Measurements from ENCODE around the gene IFT25. TPM values are rescaled to one million over a fixed set of nuclear protein-coding genes. Genes with fewer than 3 reads are reported as not detected.

IFT25 gene
- total RNA-seq, 2 donors from 2014 or later, result 34.8 to 56.7 TPM

DNA sequence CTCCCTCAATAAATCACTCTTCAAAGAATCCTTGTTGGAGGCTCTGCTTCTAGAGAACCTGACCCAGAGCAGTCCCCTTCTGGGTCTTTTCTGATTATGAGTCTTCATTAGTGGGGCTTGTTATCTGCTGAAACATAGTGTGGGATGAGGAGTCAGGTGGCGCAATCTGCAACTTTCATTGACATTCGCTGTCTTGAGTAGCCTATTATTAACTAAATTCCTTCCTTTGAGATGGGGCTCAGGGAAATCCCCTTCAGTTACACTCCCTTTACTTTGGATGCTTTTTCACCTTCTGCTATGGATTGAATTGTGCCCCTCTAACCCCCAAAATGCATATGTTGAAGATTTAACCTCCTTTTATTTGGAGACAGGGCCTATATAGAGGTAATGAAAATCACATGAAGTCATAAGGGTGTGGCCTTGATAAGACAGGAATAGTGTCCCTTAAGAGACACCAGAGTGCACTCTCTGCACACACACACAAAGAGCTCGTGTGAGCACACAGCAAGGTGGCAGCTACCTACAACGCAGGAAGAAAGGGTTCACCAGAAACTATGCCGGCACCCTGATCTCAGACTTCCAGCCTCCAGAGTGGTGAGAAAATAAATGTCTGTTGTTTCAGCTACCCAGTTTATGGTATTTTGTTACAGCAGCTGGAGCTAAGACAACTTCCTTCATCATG, 32.0 kb downstream of the IFT25 start:
- 76 to 82% methylated on average over 5 of the region's 5 CpGs for WGBS, 2 experiments (ENCODE audit: insufficient coverage in 1 of 2, insufficient read length in 1 of 2)
- no peaks in the 10 kb centered on the region for H3K4me1 Mint-ChIP-seq

DNA sequence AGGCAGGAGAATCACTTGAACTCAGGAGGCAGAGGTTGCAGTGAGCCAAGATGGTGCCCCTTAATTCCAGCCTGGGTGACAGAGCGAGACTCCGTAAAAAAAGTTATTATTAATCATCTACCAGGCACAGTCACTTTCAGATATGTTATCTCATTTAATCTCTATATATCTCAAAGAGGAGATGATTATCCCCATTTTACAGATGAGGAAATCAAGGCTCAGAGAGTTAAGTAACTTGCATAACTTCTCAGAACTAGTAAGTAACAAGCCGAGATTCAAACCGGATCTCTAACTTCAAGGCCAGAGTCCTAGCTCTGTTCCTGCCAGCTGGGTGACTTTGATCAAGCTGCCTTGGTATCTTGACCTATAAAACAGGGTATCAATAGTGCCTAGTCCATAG, 34.1 kb downstream of the IFT25 start:
- 91 to 97% methylated on average over 2 to 4 of the region's 4 CpGs for WGBS, 2 experiments (ENCODE audit: insufficient coverage in 1 of 2, insufficient read length in 1 of 2)
- no peak overlapping the region for H3K4me3 Mint-ChIP-seq
- H3K36me3 Mint-ChIP-seq (ENCODE audit: low read depth), result no peaks in the 10 kb centered on the region

More for the DNA sequence above, 32.0 kb downstream of the IFT25 start:
- Histone ChIP-seq H3K4me1 (ENCODE audit: control insufficient read depth, insufficient read depth, low read length) (peaks cover 5% of the 10 kb centered on the region), H3K4me3 (ENCODE audit: low read length) (no peak overlapping the region), H3K9me3 (ENCODE audit: control insufficient read depth, low read length) (no peaks in the 10 kb centered on the region), H3K36me3 (ENCODE audit: control insufficient read depth, insufficient read depth, low read length) (peaks cover 8% of the 10 kb centered on the region), H3K9ac (ENCODE audit: extremely low read depth, low read length, poor library complexity, severe bottlenecking) (no peak overlapping the region), H3K27me3 (ENCODE audit: control insufficient read depth, insufficient read depth, low read length, poor library complexity, severe bottlenecking) (no peaks in the 10 kb centered on the region), H3K27ac (ENCODE audit: low read depth, low read length) (peak overlapping the region; percentile 59)
- H3K27me3 Mint-ChIP-seq (ENCODE audit: insufficient read depth), result no peaks in the 10 kb centered on the region
- peak overlapping the region; percentile 18 for H3K27ac Mint-ChIP-seq
- TF ChIP-seq, protein P1, sequence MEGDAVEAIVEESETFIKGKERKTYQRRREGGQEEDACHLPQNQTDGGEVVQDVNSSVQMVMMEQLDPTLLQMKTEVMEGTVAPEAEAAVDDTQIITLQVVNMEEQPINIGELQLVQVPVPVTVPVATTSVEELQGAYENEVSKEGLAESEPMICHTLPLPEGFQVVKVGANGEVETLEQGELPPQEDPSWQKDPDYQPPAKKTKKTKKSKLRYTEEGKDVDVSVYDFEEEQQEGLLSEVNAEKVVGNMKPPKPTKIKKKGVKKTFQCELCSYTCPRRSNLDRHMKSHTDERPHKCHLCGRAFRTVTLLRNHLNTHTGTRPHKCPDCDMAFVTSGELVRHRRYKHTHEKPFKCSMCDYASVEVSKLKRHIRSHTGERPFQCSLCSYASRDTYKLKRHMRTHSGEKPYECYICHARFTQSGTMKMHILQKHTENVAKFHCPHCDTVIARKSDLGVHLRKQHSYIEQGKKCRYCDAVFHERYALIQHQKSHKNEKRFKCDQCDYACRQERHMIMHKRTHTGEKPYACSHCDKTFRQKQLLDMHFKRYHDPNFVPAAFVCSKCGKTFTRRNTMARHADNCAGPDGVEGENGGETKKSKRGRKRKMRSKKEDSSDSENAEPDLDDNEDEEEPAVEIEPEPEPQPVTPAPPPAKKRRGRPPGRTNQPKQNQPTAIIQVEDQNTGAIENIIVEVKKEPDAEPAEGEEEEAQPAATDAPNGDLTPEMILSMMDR (conservative IDR thresholded peaks at IDR 0.05), result no peak
- no peak for DNase-seq
- peaks cover 11% of the 10 kb centered on the region for H3K36me3 Mint-ChIP-seq (ENCODE audit: low read depth)
- H3K4me3 Mint-ChIP-seq, result no peak overlapping the region
- H3K9me3 Mint-ChIP-seq, result no peaks in the 10 kb centered on the region

DNA sequence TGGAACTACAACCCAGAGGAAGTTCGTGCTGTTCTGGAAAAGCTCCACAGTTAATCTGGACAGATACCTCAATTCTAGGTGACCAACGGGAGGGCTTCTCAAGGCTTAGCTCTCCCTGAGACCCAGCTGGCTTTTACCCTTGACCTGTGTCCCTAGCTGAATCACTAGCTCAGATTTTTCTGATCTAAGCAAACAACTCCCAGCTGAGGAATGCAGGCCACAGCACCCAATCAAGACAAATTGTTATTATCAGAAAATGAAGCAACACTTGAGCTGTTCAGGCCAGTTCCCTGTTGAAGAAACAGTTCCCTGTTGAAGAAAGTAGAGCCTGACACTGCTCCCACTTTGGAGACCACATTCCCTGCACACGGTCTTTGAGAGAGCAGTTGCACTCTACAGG, 35.6 kb downstream of the IFT25 start:
- Mint-ChIP-seq H3K4me1 (no peaks in the 10 kb centered on the region), H3K27me3 (ENCODE audit: insufficient read depth) (no peaks in the 10 kb centered on the region), H3K9me3 (no peaks in the 10 kb centered on the region), H3K36me3 (ENCODE audit: low read depth) (no peaks in the 10 kb centered on the region), H3K4me3 (no peak overlapping the region), H3K27ac (no peak overlapping the region)
- DNase-seq, result no peak
- TF ChIP-seq, protein P1 (conservative IDR thresholded peaks at IDR 0.05), result no peak
- 86 to 92% methylated on average over 3 of the region's 3 CpGs for WGBS, 2 experiments (ENCODE audit: insufficient coverage in 1 of 2, insufficient read length in 1 of 2)
- H3K27me3 ChIP-seq (ENCODE audit: control insufficient read depth, insufficient read depth, low read length, poor library complexity, severe bottlenecking), result no peaks in the 10 kb centered on the region
- no peak overlapping the region for H3K9ac ChIP-seq (ENCODE audit: extremely low read depth, low read length, poor library complexity, severe bottlenecking)
- H3K9me3 ChIP-seq (ENCODE audit: control insufficient read depth, low read length), result no peaks in the 10 kb centered on the region
- H3K27ac ChIP-seq (ENCODE audit: low read depth, low read length), result no peak overlapping the region
- H3K4me3 ChIP-seq (ENCODE audit: low read length), result no peak overlapping the region
- H3K36me3 ChIP-seq (ENCODE audit: control insufficient read depth, insufficient read depth, low read length), result no peaks in the 10 kb centered on the region
- peaks cover 5% of the 10 kb centered on the region for H3K4me1 ChIP-seq (ENCODE audit: control insufficient read depth, insufficient read depth, low read length)

More for the DNA sequence above, 34.1 kb downstream of the IFT25 start:
- H3K9me3 ChIP-seq (ENCODE audit: control insufficient read depth, low read length), result no peaks in the 10 kb centered on the region
- H3K4me3 ChIP-seq (ENCODE audit: low read length), result no peak overlapping the region
- Mint-ChIP-seq H3K27me3 (ENCODE audit: insufficient read depth) (no peaks in the 10 kb centered on the region), H3K27ac (no peak overlapping the region), H3K9me3 (no peaks in the 10 kb centered on the region), H3K4me1 (no peaks in the 10 kb centered on the region)
- no peaks in the 10 kb centered on the region for H3K27me3 ChIP-seq (ENCODE audit: control insufficient read depth, insufficient read depth, low read length, poor library complexity, severe bottlenecking)
- no peak for DNase-seq
- TF ChIP-seq, protein P1 (conservative IDR thresholded peaks at IDR 0.05), result no peak
- peaks cover 5% of the 10 kb centered on the region for H3K4me1 ChIP-seq (ENCODE audit: control insufficient read depth, insufficient read depth, low read length)
- H3K27ac ChIP-seq (ENCODE audit: low read depth, low read length), result no peak overlapping the region
- H3K36me3 ChIP-seq (ENCODE audit: control insufficient read depth, insufficient read depth, low read length), result no peaks in the 10 kb centered on the region
- H3K9ac ChIP-seq (ENCODE audit: extremely low read depth, low read length, poor library complexity, severe bottlenecking), result no peak overlapping the region

Data from endodermal cell (in vitro differentiated cells).